Subcutaneous abdominal adipose tissue (tissue), 5 donors: ENCODE data around the gene RBM6.

Source experiments
- H3K27ac ChIP-seq: one replicate; pipeline ENCODE4 v1.7.0; 2013; ENCODE audit warnings: low read depth, mild to moderate bottlenecking, inconsistent platforms, low read length, moderate library complexity
- H3K27me3 ChIP-seq, 5 donors: one replicate each; pipeline ENCODE4 v1.7.0; 2013; ENCODE audit warnings: low read length in 5 of 5, inconsistent platforms in 1 of 5; ENCODE audit not compliant: control insufficient read depth in 5 of 5, insufficient read depth in 4 of 5
- H3K36me3 ChIP-seq, 5 donors: one replicate each; pipeline ENCODE4 v1.7.0; 2013; ENCODE audit warnings: low read length in 5 of 5; ENCODE audit not compliant: control insufficient read depth in 5 of 5, insufficient read depth in 5 of 5
- H3K4me1 ChIP-seq, 5 donors: one replicate each; pipeline ENCODE4 v1.7.0; 2013; ENCODE audit warnings: low read length in 5 of 5, mild to moderate bottlenecking in 3 of 5, moderate library complexity in 1 of 5; ENCODE audit not compliant: control insufficient read depth in 5 of 5, insufficient read depth in 5 of 5
- H3K4me3 ChIP-seq, 5 donors: one replicate each; pipeline ENCODE4 v1.7.0; 2013; ENCODE audit warnings: low read length in 5 of 5, low read depth in 1 of 5
- H3K9ac ChIP-seq, 5 donors: one replicate each; pipeline ENCODE4 v1.7.0; 2013; ENCODE audit warnings: low read length in 5 of 5, mild to moderate bottlenecking in 4 of 5, moderate library complexity in 3 of 5
- H3K9me3 ChIP-seq, 5 donors: one replicate each; pipeline ENCODE4 v1.7.0; 2013; ENCODE audit warnings: low read length in 5 of 5; ENCODE audit not compliant: control insufficient read depth in 5 of 5
- donor health status: healthy.
- donor health status: healthy.
- donor health status: healthy.
- donor health status: healthy.
- donor health status: healthy.

RBM6 gene

GRCh38 chr3:49939858-49940666, at the start of gene RBM6:
Gene RBM6 (plus strand): TSS chr3:49940150. CDS start chr3:49962642, 22,492 bp downstream.
- Histone ChIP-seq H3K27ac (peak within 1 kb of the TSS; percentile 92), H3K9ac (peak within 1 kb of the TSS; percentile 95 to 99 (median 96)), H3K27me3 (no peaks in the 10 kb centered on the region), H3K4me3 (peak within 1 kb of the TSS; percentile 75 to 96 (median 94)), H3K36me3 (no peaks in the 10 kb centered on the region), H3K4me1 (peaks cover 0 to 27% (median 22%) of the 10 kb centered on the region in 5 donors), H3K9me3 (no peaks in the 10 kb centered on the region)

GRCh38 chr3:49895791-49896190, 44.2 kb upstream of the RBM6 start:
- Histone ChIP-seq H3K4me1 (peaks cover 0 to 2% (median under 1%) of the 10 kb centered on the region in 5 donors), H3K27me3 (no peaks in the 10 kb centered on the region), H3K36me3 (peaks cover 0 to 23% (median 2%) of the 10 kb centered on the region in 5 donors), H3K27ac (no peak overlapping the region), H3K9me3 (no peaks in the 10 kb centered on the region), H3K4me3 (no peak overlapping the region), H3K9ac (no peak overlapping the region)

- peaks cover 0 to 6% (median 3%) of the 10 kb centered on the region in 5 donors for H3K4me1 ChIP-seq
- H3K9me3 ChIP-seq: no peaks in the 10 kb centered on the region
- H3K4me3 ChIP-seq: no peak overlapping the region
- no peak overlapping the region for H3K27ac ChIP-seq
- H3K36me3 ChIP-seq: peaks cover 0 to 21% (median 2%) of the 10 kb centered on the region in 5 donors
- no peak overlapping the region for H3K9ac ChIP-seq
- H3K27me3 ChIP-seq: no peaks in the 10 kb centered on the region
Observed at GRCh38 chr3:49896345-49896744, 43.6 kb upstream of the RBM6 start.

- Histone ChIP-seq H3K27me3 (no peaks in the 10 kb centered on the region), H3K4me1 (peaks cover 0 to 17% (median 12%) of the 10 kb centered on the region in 5 donors), H3K9ac (no peak overlapping the region), H3K36me3 (peaks cover 0 to 20% (median 2%) of the 10 kb centered on the region in 5 donors), H3K9me3 (no peaks in the 10 kb centered on the region), H3K27ac (no peak overlapping the region), H3K4me3 (no peak overlapping the region)
Observed at GRCh38 chr3:49898991-49899390, 41.0 kb upstream of the RBM6 start.

- Histone ChIP-seq H3K9ac (no peak overlapping the region), H3K27me3 (no peaks in the 10 kb centered on the region), H3K9me3 (no peaks in the 10 kb centered on the region), H3K4me1 (peaks cover 0 to 20% (median 15%) of the 10 kb centered on the region in 5 donors), H3K4me3 (no peak overlapping the region), H3K27ac (no peak overlapping the region), H3K36me3 (peaks cover 0 to 20% (median 2%) of the 10 kb centered on the region in 5 donors)
Observed at GRCh38 chr3:49899815-49900214, 40.1 kb upstream of the RBM6 start.

GRCh38 chr3:49900491-49901153, 39.3 kb upstream of the RBM6 start:
- H3K4me1 ChIP-seq: peaks cover 0 to 23% (median 17%) of the 10 kb centered on the region in 5 donors

GRCh38 chr3:49901366-49902339, 38.3 kb upstream of the RBM6 start:
- Histone ChIP-seq H3K36me3 (peaks cover 0 to 8% (median 0%) of the 10 kb centered on the region in 5 donors), H3K27ac (no peak overlapping the region), H3K9me3 (no peaks in the 10 kb centered on the region), H3K4me1 (peaks cover 2 to 33% (median 27%) of the 10 kb centered on the region in 5 donors), H3K27me3 (no peaks in the 10 kb centered on the region), H3K9ac (no peak overlapping the region), H3K4me3 (no peak overlapping the region)

More at GRCh38 chr3:49900491-49901153, 39.3 kb upstream of the RBM6 start:
- Histone ChIP-seq H3K9me3 (no peaks in the 10 kb centered on the region), H3K27ac (no peak overlapping the region), H3K36me3 (peaks cover 0 to 16% (median 0%) of the 10 kb centered on the region in 5 donors), H3K27me3 (no peaks in the 10 kb centered on the region), H3K4me3 (no peak overlapping the region), H3K9ac (no peak overlapping the region)

- Histone ChIP-seq H3K4me3 (peak overlapping the region in 2 of 5 donors; percentile 65 to 69), H3K9ac (peak overlapping the region in 1 of 5 donors; percentile 80), H3K27me3 (no peaks in the 10 kb centered on the region), H3K36me3 (no peaks in the 10 kb centered on the region), H3K27ac (no peak overlapping the region), H3K9me3 (no peaks in the 10 kb centered on the region), H3K4me1 (peaks cover 2 to 33% (median 27%) of the 10 kb centered on the region in 5 donors)
Observed at GRCh38 chr3:49902511-49903345, 37.2 kb upstream of the RBM6 start.
